DND-41 (cell line): ENCODE results near the gene SPINDOC.

Experiments used
- EZH2 ChIP-seq: IDR thresholded peaks from 3 replicates; pipeline ENCODE4 v1.6.1; 2012; ENCODE audit warnings: borderline replicate concordance, low read depth, mild to moderate bottlenecking, moderate library complexity, low read length, inconsistent platforms; ENCODE audit not compliant: severe bottlenecking
- TF ChIP-seq, protein P1 (sequence below): IDR thresholded peaks from 2 replicates; pipeline ENCODE4 v1.5.1; 2012; ENCODE audit warnings: borderline replicate concordance, low read length, moderate library complexity, mild to moderate bottlenecking; ENCODE audit not compliant: poor library complexity, severe bottlenecking; ENCODE audit errors: extremely low read depth

DNA sequence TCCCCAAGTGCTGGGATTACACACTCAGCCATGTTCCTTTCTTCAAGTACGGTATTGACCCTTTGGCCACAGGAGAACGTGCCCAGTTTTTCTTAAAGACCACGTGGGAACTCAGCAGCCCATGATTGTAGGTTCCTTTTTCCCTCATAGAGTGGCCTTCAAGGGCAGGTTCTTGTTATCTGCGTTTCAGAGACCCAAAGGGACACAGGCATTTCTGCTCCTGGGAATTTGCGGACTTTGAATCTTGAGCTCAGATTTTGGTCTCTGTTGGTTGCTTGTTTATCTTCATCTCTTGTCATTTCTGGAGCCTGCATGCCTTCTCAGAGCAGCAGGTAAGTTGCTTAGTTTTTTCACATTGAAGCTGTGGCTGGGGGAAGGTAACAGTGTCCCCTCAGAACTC, 37.7 kb downstream of the SPINDOC start:
- TF ChIP-seq, protein P1, sequence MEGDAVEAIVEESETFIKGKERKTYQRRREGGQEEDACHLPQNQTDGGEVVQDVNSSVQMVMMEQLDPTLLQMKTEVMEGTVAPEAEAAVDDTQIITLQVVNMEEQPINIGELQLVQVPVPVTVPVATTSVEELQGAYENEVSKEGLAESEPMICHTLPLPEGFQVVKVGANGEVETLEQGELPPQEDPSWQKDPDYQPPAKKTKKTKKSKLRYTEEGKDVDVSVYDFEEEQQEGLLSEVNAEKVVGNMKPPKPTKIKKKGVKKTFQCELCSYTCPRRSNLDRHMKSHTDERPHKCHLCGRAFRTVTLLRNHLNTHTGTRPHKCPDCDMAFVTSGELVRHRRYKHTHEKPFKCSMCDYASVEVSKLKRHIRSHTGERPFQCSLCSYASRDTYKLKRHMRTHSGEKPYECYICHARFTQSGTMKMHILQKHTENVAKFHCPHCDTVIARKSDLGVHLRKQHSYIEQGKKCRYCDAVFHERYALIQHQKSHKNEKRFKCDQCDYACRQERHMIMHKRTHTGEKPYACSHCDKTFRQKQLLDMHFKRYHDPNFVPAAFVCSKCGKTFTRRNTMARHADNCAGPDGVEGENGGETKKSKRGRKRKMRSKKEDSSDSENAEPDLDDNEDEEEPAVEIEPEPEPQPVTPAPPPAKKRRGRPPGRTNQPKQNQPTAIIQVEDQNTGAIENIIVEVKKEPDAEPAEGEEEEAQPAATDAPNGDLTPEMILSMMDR, result no peak
- no peak for TF ChIP-seq EZH2
